HFFc6 (cell line): ENCODE data around the gene BOD1L2. TPM values are rescaled to one million over a fixed set of nuclear protein-coding genes. Genes with fewer than 3 reads are reported as not detected.

Experiments used
- DNase-seq: peaks from one replicate; pipeline ENCODE4 v3.0.0-alpha.2; 2018
- H3K27ac Mint-ChIP-seq: 2 replicates; pipeline ENCODE4 v1.8.0; 2020; ENCODE audit warnings: mild to moderate bottlenecking, mixed read lengths
- H3K27me3 Mint-ChIP-seq: 2 replicates; pipeline ENCODE4 v1.8.0; 2021; ENCODE audit warnings: mild to moderate bottlenecking, moderate library complexity, mixed read lengths; ENCODE audit not compliant: insufficient read depth
- H3K36me3 Mint-ChIP-seq: 2 replicates; pipeline ENCODE4 v1.8.0; 2021; ENCODE audit warnings: low read depth, mixed read lengths
- H3K4me1 Mint-ChIP-seq: 2 replicates; pipeline ENCODE4 v1.8.0; 2020; ENCODE audit warnings: low read depth, mixed read lengths
- H3K4me3 Mint-ChIP-seq: 2 replicates; pipeline ENCODE4 v1.8.0; 2020; ENCODE audit warnings: mild to moderate bottlenecking, moderate library complexity, mixed read lengths
- H3K9me3 Mint-ChIP-seq: 2 replicates; pipeline ENCODE4 v1.8.0; 2020; ENCODE audit warnings: mild to moderate bottlenecking, mixed read lengths
- CTCF ChIP-seq: fragments of 200-600 bp; sonication (generic); IDR thresholded peaks from 2 replicates; pipeline ENCODE4 v1.5.0; 2021; ENCODE audit warnings: antibody characterized with exemption, mild to moderate bottlenecking
- total RNA-seq, 6 experiments: library from RNA; stranded (reverse); fragmentation: NEBNext Ultra II Directional; extraction: Animal tissue kit (Norgen Biotek cat#: 25700); gene quantifications; 2 replicates in 1 of 6; 3 replicates in 5 of 6; pipeline ENCODE4 v1.2.3, GENCODE V29; 2021

Gene BOD1L2
- total RNA-seq, 6 experiments from 2014 or later = not detected

DNA sequence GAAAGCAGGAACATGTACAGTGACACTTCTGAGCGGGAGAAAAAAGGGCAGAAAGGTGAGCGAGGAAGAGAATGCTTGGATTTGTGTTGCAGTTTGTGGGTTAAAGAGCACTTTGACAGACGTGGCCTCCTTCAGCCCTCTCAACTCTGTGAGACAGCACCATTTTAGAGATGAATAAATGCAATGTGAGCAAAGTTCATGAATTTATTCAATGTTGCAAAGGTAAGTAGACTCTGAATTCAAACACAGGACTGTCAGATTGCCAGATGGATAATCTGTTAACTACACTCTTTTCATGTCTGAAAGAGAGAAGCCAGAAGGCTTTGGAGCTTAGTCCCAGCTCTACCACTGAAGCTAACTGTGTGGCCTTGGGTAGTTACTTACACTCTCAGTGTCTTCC is 47.7 kb downstream of the BOD1L2 start:
- Mint-ChIP-seq H3K9me3 (no peaks in the 10 kb centered on the region), H3K4me3 (no peak overlapping the region), H3K27me3 (peaks cover 5% of the 10 kb centered on the region), H3K36me3 (no peaks in the 10 kb centered on the region), H3K27ac (no peak overlapping the region), H3K4me1 (no peaks in the 10 kb centered on the region)
- no peak for DNase-seq
- no peak for TF ChIP-seq CTCF

- H3K9me3 Mint-ChIP-seq = no peaks in the 10 kb centered on the region
- no peak for DNase-seq
- H3K4me1 Mint-ChIP-seq = no peaks in the 10 kb centered on the region
- no peak overlapping the region for H3K27ac Mint-ChIP-seq
- H3K27me3 Mint-ChIP-seq = peaks cover 3% of the 10 kb centered on the region
- no peaks in the 10 kb centered on the region for H3K36me3 Mint-ChIP-seq
- no peak overlapping the region for H3K4me3 Mint-ChIP-seq
- no peak for TF ChIP-seq CTCF
Observed at GRCh38 chr18:57195341-57195740, 48.5 kb downstream of the BOD1L2 start.

DNA sequence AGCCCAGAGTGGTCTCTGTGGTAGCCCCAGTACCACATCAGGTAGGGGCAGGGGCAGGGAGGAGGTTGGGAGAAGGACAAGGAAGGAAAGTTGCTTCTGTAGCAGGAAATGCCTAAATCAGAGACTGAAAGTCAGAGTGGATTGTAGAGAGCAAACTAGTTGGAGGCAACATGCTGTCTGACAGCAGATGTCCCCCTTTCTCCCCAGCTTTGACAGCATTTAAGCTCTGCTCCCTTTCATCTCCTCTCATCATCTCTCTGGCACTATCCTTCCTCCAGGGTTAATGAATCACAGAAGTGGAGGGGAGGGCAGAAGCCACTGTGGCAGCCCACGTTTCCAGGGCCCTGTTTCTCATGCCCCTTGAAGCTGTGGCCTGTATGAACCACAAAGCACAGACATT is 50.4 kb downstream of the BOD1L2 start:
- H3K27ac Mint-ChIP-seq = no peak overlapping the region
- TF ChIP-seq CTCF = no peak
- no peak overlapping the region for H3K4me3 Mint-ChIP-seq
- no peaks in the 10 kb centered on the region for H3K36me3 Mint-ChIP-seq
- H3K9me3 Mint-ChIP-seq = no peaks in the 10 kb centered on the region
- no peak for DNase-seq
- no peaks in the 10 kb centered on the region for H3K4me1 Mint-ChIP-seq
- peaks cover 5% of the 10 kb centered on the region for H3K27me3 Mint-ChIP-seq

GRCh38 chr18:57198073-57198472 is 51.2 kb downstream of the BOD1L2 start:
- Mint-ChIP-seq H3K4me1 (no peaks in the 10 kb centered on the region), H3K9me3 (no peaks in the 10 kb centered on the region), H3K4me3 (no peak overlapping the region), H3K27me3 (peaks cover 5% of the 10 kb centered on the region), H3K36me3 (no peaks in the 10 kb centered on the region), H3K27ac (no peak overlapping the region)
- TF ChIP-seq CTCF = no peak
- DNase-seq = no peak

Other genes starting within 250 kb of the BOD1L2 start
- gene ST8SIA3, start 205.5 kb downstream of the BOD1L2 start, total RNA-seq = not detected